Measurements from ENCODE around the gene RASSF5. TPM values are rescaled to one million over a fixed set of nuclear protein-coding genes. Genes with fewer than 3 reads are reported as not detected.

The RASSF5 gene
- total RNA-seq, 2 experiments from 2014 or later: 215 to 218 TPM

- ChIA-PET CTCF (interaction anchor here (0.5 to 3.5 kb wide), 18 partner anchors 8 to 449 kb away, joined by 3 to 41 read pairs (median 4); partner anchors contain the start of gene DYRK3), POLR2A (interaction anchor here (0.6 to 1.6 kb wide), 11 partner anchors 88 to 663 kb away, joined by 3 to 5 read pairs (median 3); no protein-coding TSS in a partner anchor)
- Mint-ChIP-seq H3K4me1 (ENCODE audit: low read depth) (peaks cover 90% of the 10 kb centered on the region), H3K4me3 (peak within 1 kb of the TSS; percentile 73), H3K9me3 (no peaks in the 10 kb centered on the region), H3K27me3 (no peaks in the 10 kb centered on the region), H3K27ac (peak within 1 kb of the TSS; percentile 94), H3K36me3 (ENCODE audit: low read depth) (peaks cover 18% of the 10 kb centered on the region)
- DNase-seq (peak; percentile 62), ATAC-seq (peak; percentile 21)
- intact Hi-C loops (cut with micrococcal nuclease): no loop called here
- no peak for TF ChIP-seq CTCF (IDR thresholded peaks at IDR 0.05)
Observed at GRCh38 chr1:206469933-206470691, 37.2 kb upstream of the RASSF5 start, which contains the start of gene IKBKE. Gene IKBKE (plus strand): TSS chr1:206470476. CDS start chr1:206473228, 2,752 bp downstream.

GRCh38 chr1:206470692-206471414 lies 36.5 kb upstream of the RASSF5 start:
- ATAC-seq (peak; percentile 75), DNase-seq (peak; percentile 86)
- H3K27me3 Mint-ChIP-seq: no peaks in the 10 kb centered on the region
- TF ChIP-seq CTCF (IDR thresholded peaks at IDR 0.05): no peak
- H3K4me1 Mint-ChIP-seq (ENCODE audit: low read depth): peaks cover 90% of the 10 kb centered on the region
- peaks cover 25% of the 10 kb centered on the region for H3K36me3 Mint-ChIP-seq (ENCODE audit: low read depth)
- CTCF ChIA-PET: interaction anchor here (0.5 to 3.5 kb wide), 17 partner anchors 9 to 448 kb away, joined by 3 to 41 read pairs (median 5); partner anchors contain the start of gene DYRK3
- intact Hi-C loops (cut with micrococcal nuclease): no loop called here
- POLR2A ChIA-PET: interaction anchor here (0.6 to 1.6 kb wide), 14 partner anchors 9 to 663 kb away, joined by 3 to 5 read pairs (median 3); no protein-coding TSS in a partner anchor
- H3K4me3 Mint-ChIP-seq: peak overlapping the region; percentile 73
- H3K9me3 Mint-ChIP-seq: no peaks in the 10 kb centered on the region
- H3K27ac Mint-ChIP-seq: peak overlapping the region; percentile 94

GRCh38 chr1:206471415-206471801 lies 35.9 kb upstream of the RASSF5 start:
- ChIA-PET POLR2A (interaction anchor here (1.0 to 1.6 kb wide), 8 partner anchors 8 to 193 kb away, joined by 3 to 5 read pairs (median 3); no protein-coding TSS in a partner anchor), CTCF (interaction anchor here (0.7 to 3.5 kb wide), 11 partner anchors 8 to 264 kb away, joined by 3 to 41 read pairs (median 15); partner anchors contain the start of genes DYRK3 and EIF2D)
- ATAC-seq: peak; percentile 20

GRCh38 chr1:206472024-206472423 lies 35.3 kb upstream of the RASSF5 start:
- H3K27me3 Mint-ChIP-seq: no peaks in the 10 kb centered on the region
- peaks cover 83% of the 10 kb centered on the region for H3K4me1 Mint-ChIP-seq (ENCODE audit: low read depth)
- no peak for TF ChIP-seq CTCF (IDR thresholded peaks at IDR 0.05)
- CTCF ChIA-PET: interaction anchor here (0.7 to 3.5 kb wide), 8 partner anchors 7 to 192 kb away, joined by 3 to 41 read pairs (median 19); partner anchors contain the start of gene EIF2D
- DNase-seq (peak; percentile 65), ATAC-seq (peak; percentile 10)
- no peaks in the 10 kb centered on the region for H3K9me3 Mint-ChIP-seq
- H3K4me3 Mint-ChIP-seq: peak overlapping the region; percentile 73
- peak overlapping the region; percentile 94 for H3K27ac Mint-ChIP-seq
- intact Hi-C loops (cut with micrococcal nuclease): no loop called here
- POLR2A ChIA-PET: interaction anchor here (1.0 to 1.1 kb wide), 3 partner anchors 7 to 116 kb away, joined by 3 read pairs; no protein-coding TSS in a partner anchor
- H3K36me3 Mint-ChIP-seq (ENCODE audit: low read depth): peaks cover 33% of the 10 kb centered on the region

More at GRCh38 chr1:206471415-206471801, 35.9 kb upstream of the RASSF5 start:
- Mint-ChIP-seq H3K36me3 (ENCODE audit: low read depth) (peaks cover 30% of the 10 kb centered on the region), H3K4me3 (peak overlapping the region; percentile 73), H3K9me3 (no peaks in the 10 kb centered on the region), H3K27ac (peak overlapping the region; percentile 94), H3K27me3 (no peaks in the 10 kb centered on the region), H3K4me1 (ENCODE audit: low read depth) (peaks cover 89% of the 10 kb centered on the region)
- no peak for TF ChIP-seq CTCF (IDR thresholded peaks at IDR 0.05)
- DNase-seq: peak; percentile 59
- intact Hi-C loops (cut with micrococcal nuclease): no loop called here

Data from activated CD8-positive, alpha-beta T cell treated with anti-CD3 and anti-CD28 coated beads for 36 hours (primary cell).